ENCODE measurements around the gene NBPF14. TPM values are rescaled to one million over a fixed set of nuclear protein-coding genes. Genes with fewer than 3 reads are reported as not detected.
A peak's percentile ranks its signal among the peaks of the same experiment; 100 is the strongest.
"Not testable (repeated sequence)": the region's sequence is repeated elsewhere in the genome, so short reads cannot be mapped to it uniquely, and the experiment has no call there.

The NBPF14 gene, protein sequence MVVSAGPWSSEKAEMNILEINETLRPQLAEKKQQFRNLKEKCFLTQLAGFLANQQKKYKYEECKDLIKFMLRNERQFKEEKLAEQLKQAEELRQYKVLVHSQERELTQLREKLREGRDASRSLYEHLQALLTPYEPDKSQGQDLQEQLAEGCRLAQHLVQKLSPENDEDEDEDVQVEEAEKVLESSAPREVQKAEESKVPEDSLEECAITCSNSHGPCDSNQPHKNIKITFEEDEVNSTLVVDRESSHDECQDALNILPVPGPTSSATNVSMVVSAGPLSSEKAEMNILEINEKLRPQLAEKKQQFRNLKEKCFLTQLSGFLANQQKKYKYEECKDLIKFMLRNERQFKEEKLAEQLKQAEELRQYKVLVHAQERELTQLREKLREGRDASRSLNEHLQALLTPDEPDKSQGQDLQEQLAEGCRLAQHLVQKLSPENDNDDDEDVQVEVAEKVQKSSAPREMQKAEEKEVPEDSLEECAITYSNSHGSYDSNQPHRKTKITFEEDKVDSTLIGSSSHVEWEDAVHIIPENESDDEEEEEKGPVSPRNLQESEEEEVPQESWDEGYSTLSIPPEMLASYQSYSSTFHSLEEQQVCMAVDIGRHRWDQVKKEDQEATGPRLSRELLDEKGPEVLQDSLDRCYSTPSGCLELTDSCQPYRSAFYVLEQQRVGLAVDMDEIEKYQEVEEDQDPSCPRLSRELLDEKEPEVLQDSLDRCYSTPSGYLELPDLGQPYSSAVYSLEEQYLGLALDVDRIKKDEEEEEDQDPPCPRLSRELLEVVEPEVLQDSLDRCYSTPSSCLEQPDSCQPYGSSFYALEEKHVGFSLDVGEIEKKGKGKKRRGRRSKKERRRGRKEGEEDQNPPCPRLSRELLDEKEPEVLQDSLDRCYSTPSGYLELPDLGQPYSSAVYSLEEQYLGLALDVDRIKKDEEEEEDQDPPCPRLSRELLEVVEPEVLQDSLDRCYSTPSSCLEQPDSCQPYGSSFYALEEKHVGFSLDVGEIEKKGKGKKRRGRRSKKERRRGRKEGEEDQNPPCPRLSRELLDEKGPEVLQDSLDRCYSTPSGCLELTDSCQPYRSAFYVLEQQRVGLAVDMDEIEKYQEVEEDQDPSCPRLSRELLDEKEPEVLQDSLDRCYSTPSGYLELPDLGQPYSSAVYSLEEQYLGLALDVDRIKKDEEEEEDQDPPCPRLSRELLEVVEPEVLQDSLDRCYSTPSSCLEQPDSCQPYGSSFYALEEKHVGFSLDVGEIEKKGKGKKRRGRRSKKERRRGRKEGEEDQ (N-terminal part only)
- 10 to 100 TPM; 14.9 to 15.3 TPM for total RNA-seq

DNA sequence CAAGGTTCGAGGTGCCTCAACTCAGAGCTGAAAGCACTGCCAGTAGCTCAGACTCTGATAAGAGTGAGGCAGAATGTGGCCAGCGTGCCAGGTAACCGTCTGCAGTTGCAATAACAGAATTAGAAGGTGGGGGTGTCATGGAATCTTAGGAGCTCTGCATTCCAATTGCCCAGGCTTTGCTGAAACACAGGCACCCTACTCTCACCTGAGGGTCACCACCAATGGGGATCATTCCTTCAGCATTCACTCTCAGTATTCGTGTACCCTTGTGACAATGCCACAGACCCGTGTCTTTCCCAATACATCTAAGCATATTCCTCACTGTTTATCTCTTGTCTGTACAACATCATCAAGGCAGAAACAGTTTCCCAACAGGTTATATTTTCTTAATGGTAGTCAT is at the start of gene NBPF14:
Gene NBPF14, minus strand, starts transcription at position 101 of the 400 bp plus-strand sequence. CDS start 294 bp downstream, outside the sequence.
- H3K36me3 Mint-ChIP-seq (ENCODE audit: low read depth); H3K4me3 Mint-ChIP-seq; CTCF ChIA-PET; intact Hi-C loops (cut with micrococcal nuclease); H3K9me3 Mint-ChIP-seq; DNase-seq; H3K27ac Mint-ChIP-seq; H3K4me1 Mint-ChIP-seq (ENCODE audit: low read depth); H3K27me3 Mint-ChIP-seq (ENCODE audit: low read depth): not testable (repeated sequence)

DNA sequence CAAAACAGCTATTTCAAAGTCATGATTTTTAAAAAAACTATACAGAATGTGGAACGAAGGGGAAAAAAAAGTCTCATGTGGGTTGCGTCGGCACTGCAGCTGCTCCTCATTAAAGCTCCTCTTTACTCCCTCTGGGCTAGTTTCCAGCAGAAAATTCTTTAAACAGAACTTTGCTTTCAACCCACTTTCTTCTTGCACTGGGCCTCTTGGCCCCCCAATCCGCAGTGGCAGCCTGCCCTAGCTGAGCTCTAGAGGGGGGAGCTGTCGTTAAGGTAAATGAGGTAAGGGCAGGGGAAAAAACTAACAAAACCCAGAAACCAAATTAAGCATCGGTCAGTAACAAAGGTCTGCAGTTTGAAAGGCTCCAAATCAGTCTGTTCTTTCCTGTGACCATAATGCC is 29.6 kb upstream of the NBPF14 start:
- intact Hi-C loops (cut with micrococcal nuclease); DNase-seq; H3K36me3 Mint-ChIP-seq (ENCODE audit: low read depth); H3K4me1 Mint-ChIP-seq (ENCODE audit: low read depth); CTCF ChIA-PET; H3K4me3 Mint-ChIP-seq; H3K27me3 Mint-ChIP-seq (ENCODE audit: low read depth); H3K9me3 Mint-ChIP-seq; H3K27ac Mint-ChIP-seq: not testable (repeated sequence)

DNA sequence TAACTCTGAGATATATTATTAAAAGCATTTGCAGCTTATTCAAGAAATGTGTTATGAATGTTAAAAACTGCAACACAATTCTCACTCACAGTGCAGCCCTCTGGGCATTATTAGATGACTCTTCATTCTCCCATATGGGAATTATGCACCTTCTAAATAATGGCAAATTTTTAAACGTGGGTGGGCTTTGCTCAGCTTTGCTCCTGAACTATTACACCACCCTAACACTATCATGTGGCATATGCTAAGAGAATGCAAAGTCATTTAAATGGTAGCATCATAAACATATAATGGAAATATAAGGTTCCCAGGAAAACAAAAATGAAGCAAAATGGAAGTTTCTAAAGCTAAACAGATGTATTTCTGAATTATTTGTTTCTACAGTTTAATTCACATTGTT is 22.4 kb upstream of the NBPF14 start:
- H3K4me3 Mint-ChIP-seq; H3K27me3 Mint-ChIP-seq (ENCODE audit: low read depth); H3K27ac Mint-ChIP-seq; H3K36me3 Mint-ChIP-seq (ENCODE audit: low read depth); H3K9me3 Mint-ChIP-seq; intact Hi-C loops (cut with micrococcal nuclease); H3K4me1 Mint-ChIP-seq (ENCODE audit: low read depth); CTCF ChIA-PET; DNase-seq: not testable (repeated sequence)

DNA sequence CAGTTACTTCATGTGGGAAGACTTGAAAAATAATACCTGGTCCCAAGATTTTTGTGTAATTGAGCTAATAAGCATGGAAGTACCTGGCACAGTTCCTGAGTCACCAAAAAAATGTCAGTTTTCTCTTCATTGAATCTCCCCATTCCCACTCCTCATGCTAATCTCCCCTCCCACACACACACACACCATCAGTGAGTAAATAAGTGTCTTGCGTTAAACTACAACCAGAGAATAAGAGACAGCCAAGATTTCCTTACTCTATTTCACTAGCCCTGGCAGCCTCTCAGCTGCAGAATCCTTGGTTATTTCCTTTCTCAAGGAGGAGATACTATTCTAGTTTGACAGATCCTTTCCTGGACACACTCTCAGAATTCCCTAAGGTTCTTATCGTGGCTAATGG is 9.5 kb upstream of the NBPF14 start:
- H3K4me3 Mint-ChIP-seq; CTCF ChIA-PET; H3K36me3 Mint-ChIP-seq (ENCODE audit: low read depth); H3K27me3 Mint-ChIP-seq (ENCODE audit: low read depth); H3K27ac Mint-ChIP-seq; H3K9me3 Mint-ChIP-seq; H3K4me1 Mint-ChIP-seq (ENCODE audit: low read depth); intact Hi-C loops (cut with micrococcal nuclease); DNase-seq: not testable (repeated sequence)

DNA sequence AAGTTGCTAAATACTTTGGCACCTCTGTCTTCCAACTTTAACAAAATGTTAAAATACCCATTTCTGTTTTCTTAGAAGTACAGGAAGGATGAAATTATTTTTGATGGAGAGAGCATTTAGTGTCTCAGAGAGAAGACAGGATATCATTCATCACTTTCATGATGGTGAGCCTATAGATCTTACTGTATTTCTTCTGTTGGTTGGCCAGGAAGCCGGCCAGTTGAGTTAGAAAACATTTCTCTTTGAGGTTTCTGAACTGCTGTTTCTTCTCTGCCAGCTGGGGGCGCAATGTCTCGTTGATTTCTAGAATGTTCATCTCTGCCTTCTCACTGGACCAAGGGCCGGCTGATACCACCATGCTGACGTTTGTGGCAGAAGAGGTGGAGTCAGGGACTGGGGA is 451 bp downstream of the NBPF14 start:
- H3K27me3 Mint-ChIP-seq (ENCODE audit: low read depth); H3K4me1 Mint-ChIP-seq (ENCODE audit: low read depth); H3K36me3 Mint-ChIP-seq (ENCODE audit: low read depth); H3K27ac Mint-ChIP-seq; H3K4me3 Mint-ChIP-seq; intact Hi-C loops (cut with micrococcal nuclease); H3K9me3 Mint-ChIP-seq; CTCF ChIA-PET: not testable (repeated sequence)
- DNase-seq = peak; percentile 12

DNA sequence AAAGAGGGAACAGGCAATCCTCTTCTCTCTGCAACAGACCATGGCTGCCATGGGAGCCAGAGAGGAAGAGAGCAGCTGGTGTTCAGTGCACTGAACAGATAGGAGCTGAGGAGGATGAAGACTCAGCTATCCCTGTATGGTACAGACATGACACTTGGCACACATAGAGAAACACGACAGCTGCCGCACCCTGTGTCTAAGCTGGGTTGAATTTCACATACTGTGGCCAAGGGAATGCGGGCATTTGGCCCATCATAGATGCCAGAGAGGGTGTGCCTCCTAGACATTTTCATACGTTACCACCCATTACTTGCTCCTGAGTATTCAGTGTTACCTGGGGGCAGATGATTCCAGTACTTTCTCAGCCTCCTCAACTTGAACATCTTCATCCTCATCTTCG is 4.7 kb downstream of the NBPF14 start:
- H3K27ac Mint-ChIP-seq; H3K4me3 Mint-ChIP-seq; H3K9me3 Mint-ChIP-seq; H3K27me3 Mint-ChIP-seq (ENCODE audit: low read depth); CTCF ChIA-PET; intact Hi-C loops (cut with micrococcal nuclease); H3K36me3 Mint-ChIP-seq (ENCODE audit: low read depth); DNase-seq; H3K4me1 Mint-ChIP-seq (ENCODE audit: low read depth): not testable (repeated sequence)

DNA sequence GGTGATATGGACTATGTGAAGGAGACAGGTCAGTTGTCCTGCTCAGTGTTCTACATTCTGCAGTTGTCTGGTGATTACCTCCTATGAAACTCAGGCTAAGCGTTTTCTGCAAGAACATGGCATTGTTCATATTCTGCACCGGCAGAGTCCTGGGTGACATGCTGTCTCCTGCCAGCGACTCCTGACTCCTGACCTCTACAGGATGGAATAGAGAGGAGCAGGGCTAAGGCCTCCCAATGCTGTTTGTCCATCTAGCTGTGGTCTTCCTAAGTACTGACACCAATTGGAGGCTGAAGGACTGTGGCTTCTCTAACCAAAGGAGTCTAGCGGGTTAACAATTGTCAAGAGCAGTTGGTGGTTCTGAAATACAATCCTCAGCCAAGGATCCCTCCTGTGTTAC is 63.7 kb downstream of the NBPF14 start:
- H3K4me1 Mint-ChIP-seq (ENCODE audit: low read depth); CTCF ChIA-PET; H3K36me3 Mint-ChIP-seq (ENCODE audit: low read depth); intact Hi-C loops (cut with micrococcal nuclease); H3K9me3 Mint-ChIP-seq; H3K4me3 Mint-ChIP-seq; H3K27ac Mint-ChIP-seq; H3K27me3 Mint-ChIP-seq (ENCODE audit: low read depth): not testable (repeated sequence)
- DNase-seq = peak; percentile 4

DNA sequence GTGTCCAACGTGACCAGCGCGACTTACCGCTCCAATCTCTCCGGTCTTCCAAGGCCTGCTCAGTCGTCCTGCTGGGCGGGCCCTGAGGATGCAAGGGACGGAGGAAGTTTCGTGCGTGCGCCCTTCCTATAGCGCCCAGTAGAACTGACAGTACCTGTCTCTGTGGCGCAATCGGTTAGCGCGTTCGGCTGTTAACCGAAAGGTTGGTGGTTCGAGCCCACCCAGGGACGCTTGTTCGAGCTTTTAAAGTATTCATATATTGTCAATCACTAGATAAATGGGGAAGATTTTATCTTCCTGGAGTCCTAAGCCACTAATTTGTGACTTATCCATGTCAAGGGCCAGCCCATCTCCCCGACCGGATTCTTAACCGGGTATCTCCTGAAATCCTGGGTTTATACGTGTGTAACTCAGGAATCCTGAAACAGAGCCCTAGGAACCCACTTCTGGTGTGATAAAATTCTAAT is 66.7 kb downstream of the NBPF14 start:
- CTCF ChIA-PET; H3K36me3 Mint-ChIP-seq (ENCODE audit: low read depth); H3K9me3 Mint-ChIP-seq; H3K4me1 Mint-ChIP-seq (ENCODE audit: low read depth); intact Hi-C loops (cut with micrococcal nuclease); H3K27me3 Mint-ChIP-seq (ENCODE audit: low read depth): not testable (repeated sequence)
- peak overlapping the region; percentile 83 for H3K27ac Mint-ChIP-seq
- peak overlapping the region; percentile 69 for H3K4me3 Mint-ChIP-seq
- peak; percentile 79 for DNase-seq

DNA sequence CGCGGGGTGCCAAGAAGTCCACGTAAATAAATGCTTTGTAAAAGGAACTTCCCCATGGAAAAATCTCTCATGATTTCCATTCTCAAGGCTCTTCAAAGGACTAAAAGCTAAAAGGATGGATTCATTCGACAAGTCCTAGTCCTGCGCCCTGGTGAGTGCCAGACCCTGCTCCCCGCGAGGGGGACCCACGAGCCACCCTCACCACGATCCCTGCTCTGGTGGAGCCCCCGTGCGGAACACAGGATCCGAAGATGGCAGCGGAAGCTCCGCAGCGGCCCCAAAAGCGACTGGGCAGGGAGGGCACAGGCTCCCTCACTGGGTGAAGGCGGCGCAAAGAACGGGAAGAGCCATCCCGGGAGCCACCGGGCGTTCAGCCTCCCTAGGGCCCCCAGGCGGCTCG is 67.2 kb downstream of the NBPF14 start:
- H3K9me3 Mint-ChIP-seq; DNase-seq; H3K27me3 Mint-ChIP-seq (ENCODE audit: low read depth); H3K4me3 Mint-ChIP-seq; H3K36me3 Mint-ChIP-seq (ENCODE audit: low read depth); intact Hi-C loops (cut with micrococcal nuclease); H3K27ac Mint-ChIP-seq; H3K4me1 Mint-ChIP-seq (ENCODE audit: low read depth); CTCF ChIA-PET: not testable (repeated sequence)

DNA sequence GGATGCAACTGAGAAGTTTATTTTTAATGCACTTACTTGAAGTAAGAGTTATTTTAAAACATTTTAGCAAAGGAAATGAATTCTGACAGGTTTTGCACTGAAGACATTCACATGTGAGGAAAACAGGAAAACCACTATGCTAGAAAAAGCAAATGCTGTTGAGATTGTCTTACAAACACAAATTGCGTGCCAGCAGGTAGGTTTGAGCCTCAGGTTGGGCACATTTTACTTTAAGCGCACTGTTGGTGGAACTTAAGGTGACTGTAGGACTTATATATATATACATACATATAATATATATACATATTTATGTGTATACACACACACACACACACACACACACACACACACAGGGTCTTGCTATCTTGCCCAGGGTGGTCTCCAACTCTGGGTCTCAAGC is 69.2 kb downstream of the NBPF14 start:
- H3K4me3 Mint-ChIP-seq; H3K27me3 Mint-ChIP-seq (ENCODE audit: low read depth); CTCF ChIA-PET; H3K4me1 Mint-ChIP-seq (ENCODE audit: low read depth); intact Hi-C loops (cut with micrococcal nuclease); H3K27ac Mint-ChIP-seq; H3K36me3 Mint-ChIP-seq (ENCODE audit: low read depth); H3K9me3 Mint-ChIP-seq: not testable (repeated sequence)
- DNase-seq = peak; percentile 18

DNA sequence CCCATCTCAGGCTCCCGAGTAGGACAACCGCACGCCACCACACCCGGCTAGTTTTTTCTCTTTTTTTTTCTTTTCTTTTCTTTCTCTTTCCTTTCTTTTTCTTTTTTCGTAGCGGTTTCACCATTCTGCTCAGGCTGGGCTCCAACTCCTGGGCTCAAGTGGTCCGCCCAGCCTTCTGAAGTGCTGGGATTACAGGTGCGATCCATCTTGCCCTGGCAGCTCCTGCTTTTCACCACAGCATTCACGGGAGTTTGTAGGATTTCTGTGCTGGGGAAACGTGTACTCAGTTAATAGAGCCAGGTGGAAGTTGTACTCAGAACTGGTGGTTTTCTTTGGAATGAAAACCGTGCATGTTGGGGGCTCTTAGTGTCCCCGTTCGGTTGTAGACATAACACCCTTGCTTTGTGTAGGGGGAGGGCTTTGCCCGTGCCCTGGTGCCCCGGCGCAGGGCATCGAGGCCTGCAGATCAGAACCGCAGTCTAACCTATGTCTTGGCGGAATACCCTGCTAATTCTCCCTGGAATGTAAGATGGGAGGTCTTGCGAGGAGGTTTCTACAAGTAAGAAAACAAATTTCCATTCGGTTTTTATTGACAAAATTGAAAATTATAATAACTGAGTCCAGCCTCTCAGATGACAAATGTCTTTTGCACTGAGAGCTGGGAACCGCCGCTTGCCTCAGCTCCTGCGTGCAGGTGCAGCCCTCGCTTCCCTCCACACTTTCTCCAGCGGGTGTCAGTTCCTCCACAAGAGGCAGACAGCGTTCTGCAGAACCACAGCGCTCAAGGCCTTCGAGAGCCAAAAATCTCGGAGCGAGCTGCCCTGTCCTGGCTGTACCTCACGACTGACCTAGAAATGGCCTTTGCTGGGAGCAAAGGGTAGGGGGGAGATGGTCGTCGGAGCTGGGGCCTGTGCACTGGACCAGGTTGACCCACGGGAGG is 72.3 kb downstream of the NBPF14 start:
- H3K4me1 Mint-ChIP-seq (ENCODE audit: low read depth); intact Hi-C loops (cut with micrococcal nuclease); H3K27me3 Mint-ChIP-seq (ENCODE audit: low read depth); DNase-seq; H3K9me3 Mint-ChIP-seq; H3K36me3 Mint-ChIP-seq (ENCODE audit: low read depth): not testable (repeated sequence)
- Mint-ChIP-seq H3K4me3 (peak overlapping the region; percentile 86), H3K27ac (peak overlapping the region; percentile 98)
- CTCF ChIA-PET = interaction anchor here (0.8 kb wide), 1 partner anchor 151 kb away, joined by 3 read pairs; no protein-coding TSS in a partner anchor

All from activated naive CD4-positive, alpha-beta T cell treated with anti-CD3 and anti-CD28 coated beads for 36 hours (primary cell).